HG03354 (cell line): ENCODE measurements around the gene RIPOR3.
"Not testable (repeated sequence)": the region's sequence is repeated elsewhere in the genome, so short reads cannot be mapped to it uniquely, and the experiment has no call there.

Experiments used
- ATAC-seq: cut with Tn5 transposase; IDR thresholded peaks from one replicate; pipeline ENCODE4 v1.9.1; 2021; ENCODE audit warnings: mild to moderate bottlenecking; ENCODE audit not compliant: unreplicated experiment, poor library complexity, severe bottlenecking

Gene RIPOR3

GRCh38 chr20:50725724-50726005, 34.3 kb upstream of the RIPOR3 start:
- no peak for ATAC-seq

- no peak for ATAC-seq
Measured at GRCh38 chr20:50724851-50725723, 33.7 kb upstream of the RIPOR3 start.

- ATAC-seq = no peak
Measured at GRCh38 chr20:50724112-50724725, 32.9 kb upstream of the RIPOR3 start.

- no peak for ATAC-seq
Measured at GRCh38 chr20:50723672-50724071, 32.3 kb upstream of the RIPOR3 start.

- no peak for ATAC-seq
Measured at GRCh38 chr20:50722424-50723155, 31.2 kb upstream of the RIPOR3 start.

GRCh38 chr20:50721881-50722281, 30.5 kb upstream of the RIPOR3 start:
- ATAC-seq = no peak

- ATAC-seq = no peak
Measured at GRCh38 chr20:50720582-50720981, 29.2 kb upstream of the RIPOR3 start.

- ATAC-seq = no peak
Measured at GRCh38 chr20:50720026-50720425, 28.7 kb upstream of the RIPOR3 start.

GRCh38 chr20:50719328-50719727, 28.0 kb upstream of the RIPOR3 start:
- ATAC-seq = no peak

GRCh38 chr20:50717974-50718761, 26.8 kb upstream of the RIPOR3 start:
- ATAC-seq = no peak

GRCh38 chr20:50717312-50717711, 26.0 kb upstream of the RIPOR3 start:
- ATAC-seq = no peak

- no peak for ATAC-seq
Measured at GRCh38 chr20:50716518-50716917, 25.2 kb upstream of the RIPOR3 start.

- ATAC-seq = no peak
Measured at GRCh38 chr20:50715694-50716093, 24.4 kb upstream of the RIPOR3 start.

- not testable (repeated sequence) for ATAC-seq
Measured at GRCh38 chr20:50714426-50714825, 23.1 kb upstream of the RIPOR3 start.

- no peak for ATAC-seq
Measured at GRCh38 chr20:50713657-50714101, 22.3 kb upstream of the RIPOR3 start.

GRCh38 chr20:50712771-50713656, 21.7 kb upstream of the RIPOR3 start:
- no peak for ATAC-seq

GRCh38 chr20:50711113-50711825, 19.9 kb upstream of the RIPOR3 start:
- ATAC-seq = no peak

GRCh38 chr20:50710492-50711063, 19.2 kb upstream of the RIPOR3 start:
- ATAC-seq = no peak
